ENCODE measurements around the gene FMN2.

- no peak for TF ChIP-seq CTCF (IDR thresholded peaks at IDR 0.05)
- TF ChIP-seq POLR2A (IDR thresholded peaks at IDR 0.05): no peak
Observed at GRCh38 chr1:240219104-240219503, 127.4 kb downstream of the FMN2 start.
